Measurements from ENCODE around the gene GOT1.

Gene GOT1

DNA sequence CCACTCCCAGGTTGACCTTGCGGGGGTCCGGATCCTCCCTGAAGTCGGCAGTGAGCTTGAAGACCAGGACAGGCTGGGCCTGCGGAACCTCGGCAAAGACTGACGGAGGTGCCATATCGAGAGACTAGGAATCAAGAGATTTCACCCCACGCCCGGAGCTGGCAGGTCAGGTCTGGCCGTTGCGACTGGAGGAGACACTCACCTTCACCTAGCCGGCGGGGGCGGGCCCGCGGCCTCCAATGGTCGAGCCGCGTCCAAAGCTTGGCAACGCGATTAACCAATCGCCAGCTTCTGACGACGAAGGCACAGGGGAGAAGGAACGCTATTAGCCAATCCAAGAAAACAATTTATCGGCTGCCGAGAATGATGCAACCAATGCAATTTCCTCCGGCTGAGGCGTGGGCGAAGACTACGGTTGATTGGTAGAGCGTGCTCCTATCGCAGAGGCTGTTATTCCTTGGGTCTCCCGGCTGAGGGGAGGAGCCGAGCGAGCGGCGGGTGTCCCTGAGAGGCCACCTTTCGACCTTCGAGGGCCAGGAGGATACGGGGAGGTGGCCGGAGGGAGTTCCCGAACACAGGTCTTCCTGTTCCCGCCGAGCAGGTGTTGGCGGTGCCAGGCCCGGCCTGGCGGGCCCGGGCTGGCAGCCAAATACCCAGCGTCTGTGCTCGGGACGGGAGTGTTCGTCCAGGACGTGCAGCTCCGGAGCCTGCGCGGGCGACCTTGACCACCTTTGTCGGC is at the start of gene GOT1:
Gene GOT1 (minus strand): TSS at position 174 of the 739 bp plus-strand sequence. CDS start 59 bp downstream, at position 115.
- DNase-seq: peak; percentile 84

- no peak for DNase-seq
These were observed 39.9 kb upstream of the GOT1 start for GRCh38 chr10:99470327-99470726.

- DNase-seq: no peak
These were observed 37.0 kb upstream of the GOT1 start for GRCh38 chr10:99467236-99467999.

- no peak for DNase-seq
These were observed 36.3 kb upstream of the GOT1 start for GRCh38 chr10:99466632-99467223.

DNA sequence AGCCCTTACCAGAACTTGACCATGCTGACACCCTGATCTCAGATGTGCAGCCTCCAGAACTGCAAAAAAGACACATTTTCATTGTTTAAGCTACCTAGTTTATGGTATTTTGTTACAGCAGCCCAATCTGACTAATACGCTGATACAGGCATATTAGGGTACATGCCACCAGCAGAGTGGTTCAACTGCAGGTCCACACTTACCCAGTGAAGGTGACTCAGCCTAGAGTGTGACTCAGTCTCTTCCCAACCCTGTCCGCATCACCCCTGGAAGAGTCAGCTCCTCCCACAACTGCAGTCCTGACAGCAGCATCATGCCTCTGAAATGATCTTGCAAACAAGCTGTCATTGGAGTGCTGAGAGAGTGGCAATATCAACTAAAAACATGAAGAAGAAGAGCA is 30.8 kb upstream of the GOT1 start:
- no peak for DNase-seq

DNA sequence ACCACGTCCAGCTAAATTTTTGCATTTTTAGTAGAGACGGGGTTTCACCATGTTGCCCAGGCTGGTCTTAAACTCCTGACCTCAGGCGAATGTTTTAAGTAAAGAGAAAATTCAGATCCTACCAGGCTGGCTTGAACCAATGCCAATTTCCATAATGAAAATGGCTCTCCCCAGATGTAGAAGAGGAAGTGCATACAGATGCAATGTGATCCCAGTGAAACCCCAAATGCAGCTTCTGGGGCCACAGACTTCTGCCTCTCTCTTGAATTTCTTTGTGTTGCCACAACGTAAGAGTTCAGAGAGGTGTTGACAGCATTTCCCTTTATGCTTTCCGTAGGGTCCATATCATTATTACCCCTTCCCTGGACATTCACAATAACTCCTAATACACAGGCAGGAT is 29.6 kb upstream of the GOT1 start:
- no peak for DNase-seq

DNA sequence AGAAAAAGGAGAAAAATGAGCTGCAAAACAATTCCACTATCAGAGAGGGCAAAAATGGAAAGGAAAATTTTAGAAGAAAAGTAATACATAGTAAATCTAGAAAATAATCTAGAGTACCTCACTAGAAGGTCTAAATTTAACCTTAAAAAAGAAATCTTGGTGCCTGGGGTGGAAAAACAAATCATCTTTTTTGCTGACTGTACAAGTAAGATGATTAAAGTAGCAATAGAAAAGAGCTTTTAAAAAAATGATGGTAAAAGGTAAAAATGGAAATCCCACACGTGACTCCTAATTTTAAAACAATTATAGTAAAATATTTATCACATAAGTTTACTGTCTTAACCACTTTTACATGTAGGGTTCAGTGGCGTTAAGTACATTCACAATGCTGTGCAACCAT is 28.8 kb upstream of the GOT1 start:
- DNase-seq: no peak

GRCh38 chr10:99457813-99458212 is 27.4 kb upstream of the GOT1 start:
- no peak for DNase-seq

- no peak for DNase-seq
These were observed 26.5 kb upstream of the GOT1 start for GRCh38 chr10:99456931-99457288.

DNA sequence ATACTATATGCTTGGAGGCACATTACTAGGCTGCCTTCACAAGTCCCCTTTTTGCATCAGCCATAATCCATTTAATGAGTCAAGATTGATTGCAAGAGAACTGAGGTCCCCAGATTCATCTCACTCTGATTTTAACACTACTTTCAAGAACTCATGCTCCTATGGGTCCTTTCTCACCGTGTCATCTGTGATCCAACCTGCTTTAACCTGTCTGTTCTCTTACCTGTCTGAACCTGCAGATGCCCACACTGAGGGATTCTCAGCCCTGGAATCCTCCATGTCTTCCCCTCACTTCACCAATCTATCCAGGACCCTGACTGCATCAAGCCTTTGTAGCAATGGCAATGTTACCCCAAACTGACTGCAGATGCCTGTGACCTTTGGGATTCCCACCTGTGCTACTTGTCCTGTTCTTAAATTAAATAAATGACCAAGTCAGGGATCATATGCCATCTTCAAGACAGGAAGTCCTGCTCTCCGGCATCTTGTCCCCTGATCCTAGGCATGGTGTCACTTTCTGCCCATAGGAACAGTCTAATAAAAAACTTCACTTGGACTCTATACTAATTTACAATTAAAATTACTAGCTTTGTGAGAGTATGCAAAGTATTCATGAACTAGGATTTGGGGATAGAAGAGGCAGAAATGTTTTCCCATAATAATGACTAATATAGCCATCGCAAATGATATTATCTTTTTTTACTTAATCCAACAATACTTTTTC is 25.9 kb upstream of the GOT1 start:
- DNase-seq: no peak

- DNase-seq: no peak
These were observed 21.6 kb upstream of the GOT1 start for GRCh38 chr10:99451981-99452380.

- DNase-seq: no peak
These were observed 21.0 kb upstream of the GOT1 start for GRCh38 chr10:99451499-99451788.

GRCh38 chr10:99450624-99451498 is 20.4 kb upstream of the GOT1 start:
- no peak for DNase-seq

- DNase-seq: no peak
These were observed 19.7 kb upstream of the GOT1 start for GRCh38 chr10:99450156-99450555.

DNA sequence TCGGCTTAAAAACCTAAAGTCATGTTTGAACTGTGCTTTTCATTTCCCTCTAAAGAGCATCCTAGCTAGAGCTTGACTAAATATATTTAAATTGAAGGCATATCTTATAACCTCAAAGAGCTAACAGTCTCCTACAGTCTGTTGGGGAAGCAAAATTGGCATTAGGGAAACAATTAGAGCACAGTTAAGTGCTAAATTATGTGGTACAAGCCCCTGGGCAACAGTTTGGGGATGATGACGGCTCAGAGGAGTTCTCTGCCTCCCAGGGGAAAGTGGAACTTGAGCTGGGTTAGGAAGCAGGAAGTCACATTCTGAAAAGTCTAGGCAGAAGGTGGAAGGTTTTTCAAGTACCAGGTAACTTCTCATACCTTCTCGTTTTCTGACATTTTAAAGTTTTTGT is 18.6 kb upstream of the GOT1 start:
- no peak for DNase-seq

DNA sequence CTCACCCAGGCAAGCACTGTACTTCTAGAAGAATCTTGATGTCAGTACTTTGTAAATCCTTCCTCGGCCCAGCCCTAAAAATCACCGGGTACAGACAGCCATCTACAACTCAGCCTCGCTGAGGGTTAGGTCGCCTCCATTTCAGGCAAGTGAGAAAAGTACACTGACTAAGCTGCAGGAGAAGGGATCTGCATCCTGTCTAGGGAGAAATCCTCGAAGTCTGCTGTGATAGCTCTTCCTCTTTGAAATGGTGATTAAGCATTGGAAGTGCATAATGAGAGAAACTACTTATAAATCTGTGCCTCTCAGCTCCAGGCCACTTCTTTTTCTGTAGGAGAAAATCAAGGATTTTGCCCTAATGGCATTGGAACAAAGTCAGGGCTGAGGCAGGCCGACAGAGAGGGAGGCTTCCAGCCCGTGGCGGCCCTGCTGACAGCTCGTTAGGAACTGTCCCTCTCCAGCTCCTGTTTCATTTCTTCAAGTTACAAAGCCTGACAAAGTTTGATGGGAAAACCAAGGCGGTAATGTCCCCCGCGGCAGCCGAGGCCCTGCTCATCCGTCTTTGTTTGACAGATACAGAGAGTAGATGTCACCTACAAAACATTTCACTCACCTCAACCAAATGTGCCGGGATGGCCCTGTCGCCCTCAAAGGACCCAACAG is 14.1 kb upstream of the GOT1 start:
- DNase-seq: no peak

DNA sequence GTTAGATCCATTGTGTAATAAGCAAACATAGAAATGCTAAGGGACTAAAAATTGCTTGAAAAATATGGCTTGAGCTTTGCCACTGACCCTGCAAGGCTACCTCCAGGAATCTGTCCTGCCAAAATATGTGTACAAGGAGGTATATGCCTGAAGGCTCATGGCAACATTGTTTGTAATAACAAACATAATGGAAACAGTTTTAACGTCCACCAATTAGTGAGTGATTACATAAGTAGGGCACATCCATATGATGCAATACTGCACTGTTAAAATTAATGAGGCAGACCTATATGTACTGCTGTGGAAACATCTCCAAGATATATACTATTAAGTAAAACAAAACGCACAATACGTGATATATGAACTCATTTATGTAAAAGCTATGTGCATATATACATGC is 13.1 kb upstream of the GOT1 start:
- DNase-seq: no peak

GRCh38 chr10:99442394-99442793 is 12.0 kb upstream of the GOT1 start:
- no peak for DNase-seq

DNA sequence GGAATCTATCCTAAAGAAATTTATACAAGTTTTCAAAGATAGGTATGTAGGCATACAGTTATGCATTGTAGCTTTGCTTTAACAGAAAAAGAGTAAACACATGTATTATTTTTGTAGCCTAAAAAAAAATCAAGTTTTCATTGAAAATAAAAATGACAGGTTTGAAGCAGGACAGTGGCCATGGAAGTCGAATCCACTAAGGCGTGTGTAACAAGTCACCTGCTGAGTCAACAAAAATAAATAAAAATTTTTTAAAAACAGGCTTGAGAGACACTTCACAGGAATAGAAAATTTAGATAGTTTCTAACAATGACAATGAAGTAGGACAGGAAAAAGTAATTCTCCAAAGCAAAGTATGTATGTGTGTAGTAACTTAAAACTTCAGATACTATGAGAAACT is 8.5 kb upstream of the GOT1 start:
- DNase-seq: no peak

DNA sequence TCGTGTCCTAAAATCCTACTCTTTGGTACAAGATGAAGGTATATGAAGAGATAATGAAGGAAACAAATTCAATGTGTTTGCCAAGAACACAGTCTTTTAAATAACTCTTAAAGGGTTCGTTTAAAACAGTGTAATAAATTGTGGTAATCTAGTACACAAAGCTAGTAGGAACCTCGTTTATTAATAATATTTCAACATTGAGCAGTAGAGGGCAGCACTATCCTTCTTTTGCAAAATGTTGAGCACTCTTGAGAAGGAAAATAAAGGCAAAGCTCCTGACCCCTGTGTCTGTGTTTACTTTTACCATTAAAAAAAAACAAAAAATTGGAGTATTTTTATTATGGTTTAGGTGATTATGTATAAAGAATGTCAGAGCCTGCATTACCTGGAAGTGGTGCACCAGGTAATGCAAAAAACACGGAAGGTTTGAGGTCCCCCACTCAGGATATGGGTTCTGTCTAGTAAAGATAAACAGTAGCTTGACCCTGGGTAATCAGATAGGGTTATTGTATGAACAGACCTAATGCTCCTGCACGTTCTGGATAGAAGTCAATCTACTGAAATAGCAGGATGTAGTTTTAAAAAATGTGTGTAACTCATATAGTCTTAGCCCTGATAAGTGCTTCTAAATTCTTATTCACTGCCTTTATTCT is 5.7 kb upstream of the GOT1 start:
- DNase-seq: no peak

DNA sequence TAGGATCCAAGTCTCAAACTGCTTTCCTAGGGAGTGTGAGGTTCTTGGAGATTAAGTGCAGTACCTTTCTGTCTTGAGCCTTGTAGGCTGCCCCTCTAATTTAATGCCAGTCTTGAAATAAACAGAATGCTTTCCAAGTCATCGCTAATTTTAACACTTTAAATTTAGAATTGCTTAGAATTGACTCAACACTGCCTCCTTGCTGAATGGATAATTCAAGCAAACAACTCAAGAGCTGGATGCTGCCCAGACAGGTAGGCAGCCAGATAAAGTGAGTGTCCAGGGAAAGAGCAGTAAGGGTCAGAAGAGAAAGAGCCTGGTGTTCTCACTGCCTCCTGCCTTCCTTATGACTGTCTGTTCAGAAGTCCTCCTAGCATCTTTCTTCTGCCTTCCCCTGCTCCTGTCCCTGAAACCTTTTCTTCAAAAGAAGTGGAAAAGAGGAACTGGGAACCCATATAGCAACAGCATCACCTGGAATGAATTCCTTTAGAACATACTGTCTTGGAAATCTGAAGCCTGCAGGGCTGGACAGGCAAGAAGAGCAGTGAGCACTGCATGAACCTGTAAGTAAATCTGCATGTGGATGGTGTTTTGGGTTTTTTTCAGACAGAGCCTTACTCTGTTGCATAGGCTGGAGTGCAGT is 3.1 kb upstream of the GOT1 start:
- DNase-seq: no peak
